CD8-positive, alpha-beta memory T cell (primary cell): ENCODE data around the gene SENP3. TPM values are rescaled to one million over a fixed set of nuclear protein-coding genes. Genes with fewer than 3 reads are reported as not detected.

Experiments
- CTCF ChIA-PET: fragments of 350-600 bp; sonication (Branson Sonifier 250); formaldehyde crosslinking; loops from one replicate; lab custom pipeline; 2021; ENCODE audit warnings: antibody characterized with exemption; lab: Charles Lee
- POLR2A ChIA-PET: fragments of 350-600 bp; sonication (Branson Sonifier 250); formaldehyde crosslinking; loops from one replicate; lab custom pipeline; 2021; ENCODE audit warnings: antibody characterized with exemption; lab: Charles Lee
- DNase-seq, 5 donors: peaks; one replicate each; pipeline versions ENCODE4 v3.0.0 to v3.0.0-alpha.2; 2020 to 2022; ENCODE audit warnings: mixed read lengths in 1 of 5
- H3K27ac ChIP-seq: one replicate; pipeline ENCODE4 v1.7.0; 2013; ENCODE audit warnings: low read depth, mild to moderate bottlenecking, low read length, moderate library complexity
- H3K27me3 ChIP-seq: 2 replicates; pipeline ENCODE4 v1.7.0; 2013; ENCODE audit warnings: low read length, mild to moderate bottlenecking; ENCODE audit not compliant: insufficient read depth, poor library complexity, severe bottlenecking
- H3K36me3 ChIP-seq: 2 replicates; pipeline ENCODE4 v1.7.0; 2013; ENCODE audit warnings: mild to moderate bottlenecking, low read length, moderate library complexity; ENCODE audit not compliant: insufficient read depth
- H3K4me1 ChIP-seq: 2 replicates; pipeline ENCODE4 v1.7.0; 2013; ENCODE audit warnings: mild to moderate bottlenecking, low read length, moderate library complexity; ENCODE audit not compliant: insufficient read depth
- H3K4me3 ChIP-seq: 2 replicates; pipeline ENCODE4 v1.7.0; 2013; ENCODE audit warnings: mild to moderate bottlenecking, low read length
- H3K9me3 ChIP-seq: 2 replicates; pipeline ENCODE4 v1.7.0; 2013; ENCODE audit warnings: mild to moderate bottlenecking, low read length
- H3K27ac Mint-ChIP-seq, 8 donors: one replicate each; pipeline ENCODE4 v1.8.0; 2020 to 2021; ENCODE audit warnings: mixed read lengths in 8 of 8, mild to moderate bottlenecking in 6 of 8, inconsistent platforms in 3 of 8, moderate library complexity in 3 of 8
- H3K27me3 Mint-ChIP-seq, 2 donors: one replicate each; pipeline ENCODE4 v1.8.0; 2020 to 2021; ENCODE audit warnings: mixed read lengths in 2 of 2, mild to moderate bottlenecking in 1 of 2, moderate library complexity in 1 of 2
- H3K36me3 Mint-ChIP-seq, 3 donors: one replicate each; pipeline ENCODE4 v1.8.0; 2020 to 2021; ENCODE audit warnings: mixed read lengths in 3 of 3, inconsistent platforms in 1 of 3, mild to moderate bottlenecking in 1 of 3
- H3K4me1 Mint-ChIP-seq, 3 donors: one replicate each; pipeline ENCODE4 v1.8.0; 2020 to 2021; ENCODE audit warnings: mixed read lengths in 3 of 3, inconsistent platforms in 1 of 3, mild to moderate bottlenecking in 1 of 3
- H3K4me3 Mint-ChIP-seq, 7 donors: one replicate each; pipeline ENCODE4 v1.8.0; 2020 to 2021; ENCODE audit warnings: mixed read lengths in 7 of 7, mild to moderate bottlenecking in 6 of 7, moderate library complexity in 4 of 7, inconsistent platforms in 2 of 7
- H3K9me3 Mint-ChIP-seq, 5 donors: one replicate each; pipeline ENCODE4 v1.8.0; 2020 to 2022; ENCODE audit warnings: mixed read lengths in 5 of 5, mild to moderate bottlenecking in 3 of 5, moderate library complexity in 2 of 5, inconsistent platforms in 1 of 5
- polyA plus RNA-seq: library from polyadenylated mRNA; unstranded; fragments of 300-500 nt; fragmentation: Illumina TruSeq; gene quantifications from one replicate; pipeline ENCODE4 v1.2.3, GENCODE V29; 2021
- total RNA-seq, 2 experiments: library from RNA; stranded (reverse); gene quantifications; one replicate each; pipeline ENCODE4 v1.2.3, GENCODE V29; 2021

SENP3 gene
- total and polyA plus RNA-seq, 3 experiments from 2014 or later = 12.0 to 121 (median 111) TPM

DNA sequence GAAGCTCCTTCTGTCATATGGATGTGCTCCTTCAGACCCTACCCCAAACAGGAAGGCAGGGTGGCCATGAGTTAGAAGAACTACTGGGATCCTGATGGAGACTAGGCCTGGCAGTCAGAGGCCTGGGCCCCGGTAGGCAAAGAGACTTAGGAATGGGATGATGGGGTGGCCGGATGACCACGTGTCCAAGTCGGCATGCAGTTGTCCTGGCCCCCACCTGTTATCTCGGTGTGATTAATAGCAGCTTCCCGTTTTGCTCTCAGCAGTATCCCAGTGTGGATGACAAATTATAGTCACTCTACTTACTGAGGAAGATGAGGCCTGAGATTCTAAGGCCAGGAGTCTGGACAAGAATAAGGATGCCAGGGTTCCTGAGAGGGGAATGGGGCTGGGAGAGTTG lies 11.4 kb upstream of the SENP3 start:
- peak overlapping the region; percentile 38 for H3K27ac ChIP-seq
- no peaks in the 10 kb centered on the region for H3K27me3 ChIP-seq
- no peak for DNase-seq
- POLR2A ChIA-PET = interaction anchor here (1.4 kb wide), 1 partner anchor 10 kb away, joined by 4 read pairs; no protein-coding TSS in a partner anchor
- no peaks in the 10 kb centered on the region for H3K9me3 ChIP-seq
- H3K4me1 ChIP-seq = peaks cover 51% of the 10 kb centered on the region
- Mint-ChIP-seq H3K36me3 (peaks cover 0 to 19% (median 4%) of the 10 kb centered on the region in 3 donors), H3K27me3 (peaks cover 0 to 2% of the 10 kb centered on the region in 2 donors), H3K4me3 (peak overlapping the region; percentile 77 to 90 (median 88)), H3K9me3 (no peaks in the 10 kb centered on the region), H3K27ac (peak overlapping the region in 6 of 8 donors; percentile 60 to 97 (median 84)), H3K4me1 (peaks cover 43 to 59% (median 52%) of the 10 kb centered on the region in 3 donors)
- no peaks in the 10 kb centered on the region for H3K36me3 ChIP-seq
- CTCF ChIA-PET = interaction anchor here (7.6 kb wide), 1 partner anchor 10 kb away, joined by 42 read pairs; the partner anchor contains the start of gene SENP3
- H3K4me3 ChIP-seq = no peak overlapping the region

GRCh38 chr17:7551396-7551795 lies 10.3 kb upstream of the SENP3 start:
- Histone ChIP-seq H3K4me3 (no peak overlapping the region), H3K9me3 (no peaks in the 10 kb centered on the region), H3K36me3 (no peaks in the 10 kb centered on the region), H3K4me1 (peaks cover 54% of the 10 kb centered on the region), H3K27ac (no peak overlapping the region), H3K27me3 (no peaks in the 10 kb centered on the region)
- Mint-ChIP-seq H3K4me3 (peak overlapping the region in 4 of 7 donors; percentile 33 to 77 (median 48)), H3K4me1 (peaks cover 47 to 63% (median 57%) of the 10 kb centered on the region in 3 donors), H3K27me3 (peaks cover 0 to 2% of the 10 kb centered on the region in 2 donors), H3K9me3 (no peaks in the 10 kb centered on the region), H3K36me3 (peaks cover 0 to 23% (median 4%) of the 10 kb centered on the region in 3 donors), H3K27ac (peak overlapping the region; percentile 53 to 96 (median 73))
- no peak for DNase-seq
- ChIA-PET POLR2A (interaction anchor here (0.6 kb wide), 1 partner anchor 46 kb away, joined by 3 read pairs; no protein-coding TSS in a partner anchor), CTCF (interaction anchor here (1.8 to 7.6 kb wide), 2 partner anchors 9 to 37 kb away, joined by 4 to 42 read pairs; partner anchors contain the start of gene SENP3)

DNA sequence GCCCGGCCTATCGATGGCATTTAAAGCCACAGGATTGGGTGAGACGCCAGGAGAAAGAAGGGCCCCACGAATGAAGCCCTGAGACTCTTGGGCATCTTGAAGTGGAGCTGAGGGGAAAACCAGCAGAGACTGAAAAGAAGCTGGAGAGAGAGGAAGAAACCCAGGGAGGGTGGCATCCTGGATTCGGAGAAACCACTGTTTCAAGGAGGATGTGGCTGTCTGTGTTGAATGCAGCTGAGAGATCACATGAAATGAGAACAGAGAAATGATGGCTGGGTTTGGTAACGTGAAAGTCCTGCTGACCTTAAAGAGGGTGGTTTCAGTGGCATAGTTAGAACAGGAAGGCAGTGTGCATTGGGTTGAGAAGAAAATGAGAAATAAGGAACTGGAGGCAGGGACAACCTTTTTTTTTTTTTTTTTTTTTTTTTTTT lies 9.1 kb upstream of the SENP3 start:
- no peaks in the 10 kb centered on the region for H3K36me3 ChIP-seq
- Mint-ChIP-seq H3K27ac (peak overlapping the region; percentile 77 to 96 (median 90)), H3K9me3 (no peaks in the 10 kb centered on the region), H3K4me1 (peaks cover 49 to 63% (median 60%) of the 10 kb centered on the region in 3 donors), H3K27me3 (no peaks in the 10 kb centered on the region), H3K4me3 (peak overlapping the region; percentile 21 to 81 (median 62)), H3K36me3 (peaks cover 0 to 26% (median 4%) of the 10 kb centered on the region in 3 donors)
- no peak overlapping the region for H3K27ac ChIP-seq
- CTCF ChIA-PET = interaction anchor here (0.6 to 7.6 kb wide), 3 partner anchors 8 to 96 kb away, joined by 3 to 42 read pairs (median 4); partner anchors contain the start of gene SENP3
- POLR2A ChIA-PET = interaction anchor here (0.5 to 0.7 kb wide), 6 partner anchors 21 to 208 kb away, joined by 3 to 10 read pairs (median 4); partner anchors contain the start of gene SAT2
- H3K4me3 ChIP-seq = no peak overlapping the region
- H3K4me1 ChIP-seq = peaks cover 52% of the 10 kb centered on the region
- H3K27me3 ChIP-seq = no peaks in the 10 kb centered on the region
- no peaks in the 10 kb centered on the region for H3K9me3 ChIP-seq
- peak in 2 of 5 donors; percentile 53 to 75 for DNase-seq

- peaks cover 0 to 26% (median 4%) of the 10 kb centered on the region in 3 donors for H3K36me3 Mint-ChIP-seq
Observed at GRCh38 chr17:7553356-7553755, 8.4 kb upstream of the SENP3 start.

GRCh38 chr17:7555320-7555948 lies 6.3 kb upstream of the SENP3 start:
- H3K36me3 Mint-ChIP-seq = peaks cover 0 to 26% (median 4%) of the 10 kb centered on the region in 3 donors
- no peaks in the 10 kb centered on the region for H3K36me3 ChIP-seq
- DNase-seq = no peak
- POLR2A ChIA-PET = no interaction called here
- CTCF ChIA-PET = interaction anchor here (1.3 to 2.3 kb wide), 3 partner anchors 32 to 119 kb away, joined by 3 to 10 read pairs (median 4); no protein-coding TSS in a partner anchor
- H3K27me3 Mint-ChIP-seq = no peaks in the 10 kb centered on the region
- H3K27me3 ChIP-seq = no peaks in the 10 kb centered on the region
- no peak overlapping the region for H3K4me3 ChIP-seq
- H3K4me3 Mint-ChIP-seq = peak overlapping the region in 1 of 7 donors; percentile 34
- H3K27ac ChIP-seq = no peak overlapping the region
- H3K4me1 ChIP-seq = peaks cover 56% of the 10 kb centered on the region
- no peaks in the 10 kb centered on the region for H3K9me3 Mint-ChIP-seq
- peak overlapping the region in 7 of 8 donors; percentile 49 to 96 (median 82) for H3K27ac Mint-ChIP-seq
- no peaks in the 10 kb centered on the region for H3K9me3 ChIP-seq
- peaks cover 40 to 47% (median 46%) of the 10 kb centered on the region in 3 donors for H3K4me1 Mint-ChIP-seq

More at GRCh38 chr17:7553356-7553755, 8.4 kb upstream of the SENP3 start:
- H3K36me3 ChIP-seq = no peaks in the 10 kb centered on the region
- peak in 1 of 5 donors; percentile 6 for DNase-seq
- no peaks in the 10 kb centered on the region for H3K27me3 ChIP-seq
- peak overlapping the region; percentile 27 for H3K4me3 ChIP-seq
- no peaks in the 10 kb centered on the region for H3K9me3 ChIP-seq
- peak overlapping the region in 4 of 7 donors; percentile 7 to 81 (median 40) for H3K4me3 Mint-ChIP-seq
- H3K9me3 Mint-ChIP-seq = no peaks in the 10 kb centered on the region
- H3K4me1 Mint-ChIP-seq = peaks cover 44 to 59% (median 56%) of the 10 kb centered on the region in 3 donors
- CTCF ChIA-PET = interaction anchor here (0.6 to 1.8 kb wide), 2 partner anchors 39 to 96 kb away, joined by 3 read pairs; no protein-coding TSS in a partner anchor
- H3K27me3 Mint-ChIP-seq = no peaks in the 10 kb centered on the region
- H3K4me1 ChIP-seq = peaks cover 51% of the 10 kb centered on the region
- POLR2A ChIA-PET = interaction anchor here (0.6 kb wide), 2 partner anchors 74 to 209 kb away, joined by 10 read pairs; partner anchors contain the start of gene SAT2
- H3K27ac Mint-ChIP-seq = peak overlapping the region; percentile 51 to 92 (median 88)
- no peak overlapping the region for H3K27ac ChIP-seq

GRCh38 chr17:7556627-7557026 lies 5.1 kb upstream of the SENP3 start:
- Mint-ChIP-seq H3K4me1 (peaks cover 41 to 47% (median 47%) of the 10 kb centered on the region in 3 donors), H3K27me3 (peaks cover 0 to 2% of the 10 kb centered on the region in 2 donors), H3K4me3 (peak overlapping the region in 1 of 7 donors; percentile 4), H3K36me3 (peaks cover 0 to 28% (median 2%) of the 10 kb centered on the region in 3 donors), H3K27ac (peak overlapping the region in 5 of 8 donors; percentile 33 to 86 (median 48)), H3K9me3 (peaks cover 0 to 2% (median 0%) of the 10 kb centered on the region in 5 donors)
- Histone ChIP-seq H3K27ac (no peak overlapping the region), H3K4me1 (peaks cover 56% of the 10 kb centered on the region), H3K36me3 (no peaks in the 10 kb centered on the region), H3K9me3 (no peaks in the 10 kb centered on the region), H3K4me3 (no peak overlapping the region), H3K27me3 (no peaks in the 10 kb centered on the region)
- POLR2A ChIA-PET = no interaction called here
- CTCF ChIA-PET = interaction anchor here (1.3 to 2.3 kb wide), 3 partner anchors 33 to 120 kb away, joined by 3 to 10 read pairs (median 6); no protein-coding TSS in a partner anchor
- no peak for DNase-seq

DNA sequence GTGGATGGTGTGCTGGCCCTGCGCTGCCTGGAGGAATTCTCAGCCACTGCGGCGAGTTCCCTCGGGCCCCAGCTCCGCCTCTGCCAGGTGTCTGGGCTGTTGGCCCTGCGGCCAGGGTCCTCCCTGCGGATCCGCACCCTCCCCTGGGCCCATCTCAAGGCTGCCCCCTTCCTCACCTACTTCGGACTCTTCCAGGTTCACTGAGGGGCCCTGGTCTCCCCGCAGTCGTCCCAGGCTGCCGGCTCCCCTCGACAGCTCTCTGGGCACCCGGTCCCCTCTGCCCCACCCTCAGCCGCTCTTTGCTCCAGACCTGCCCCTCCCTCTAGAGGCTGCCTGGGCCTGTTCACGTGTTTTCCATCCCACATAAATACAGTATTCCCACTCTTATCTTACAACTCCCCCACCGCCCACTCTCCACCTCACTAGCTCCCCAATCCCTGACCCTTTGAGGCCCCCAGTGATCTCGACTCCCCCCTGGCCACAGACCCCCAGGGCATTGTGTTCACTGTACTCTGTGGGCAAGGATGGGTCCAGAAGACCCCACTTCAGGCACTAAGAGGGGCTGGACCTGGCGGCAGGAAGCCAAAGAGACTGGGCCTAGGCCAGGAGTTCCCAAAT lies 4.5 kb upstream of the SENP3 start:
- H3K9me3 ChIP-seq = no peaks in the 10 kb centered on the region
- POLR2A ChIA-PET = no interaction called here

More for the DNA sequence above, 4.5 kb upstream of the SENP3 start:
- Histone ChIP-seq H3K27me3 (no peaks in the 10 kb centered on the region), H3K4me3 (no peak overlapping the region), H3K4me1 (peaks cover 51% of the 10 kb centered on the region), H3K27ac (no peak overlapping the region), H3K36me3 (no peaks in the 10 kb centered on the region)
- H3K27ac Mint-ChIP-seq = peak overlapping the region in 1 of 8 donors; percentile 42
- CTCF ChIA-PET = interaction anchor here (1.6 to 2.6 kb wide), 3 partner anchors 34 to 201 kb away, joined by 6 to 10 read pairs (median 9); partner anchors contain the start of gene TMEM95
- peaks cover 37 to 42% (median 42%) of the 10 kb centered on the region in 3 donors for H3K4me1 Mint-ChIP-seq
- DNase-seq = no peak
- H3K27me3 Mint-ChIP-seq = peaks cover 0 to 4% of the 10 kb centered on the region in 2 donors
- peaks cover 0 to 2% (median 0%) of the 10 kb centered on the region in 5 donors for H3K9me3 Mint-ChIP-seq
- no peak overlapping the region for H3K4me3 Mint-ChIP-seq
- peaks cover 0 to 26% (median 2%) of the 10 kb centered on the region in 3 donors for H3K36me3 Mint-ChIP-seq
